Muscle of arm (tissue), 12 donors: Measurements from ENCODE around the gene ERICH3. TPM values are rescaled to one million over a fixed set of nuclear protein-coding genes. Genes with fewer than 3 reads are reported as not detected.

Source experiments
- DNase-seq: peaks from one replicate; pipeline ENCODE4 v3.0.0-alpha.2; 2013
- polyA plus RNA-seq, 12 donors: library from polyadenylated mRNA; unstranded; fragments of 120-200 nt; gene quantifications; one replicate each; pipeline ENCODE4 v1.2.1, GENCODE V29; 2013; ENCODE audit not compliant: insufficient read length in 12 of 12

ERICH3 gene
- polyA plus RNA-seq, 12 donors, result 0.04 to 0.41 (median 0.12) TPM; not detected in 2

DNA sequence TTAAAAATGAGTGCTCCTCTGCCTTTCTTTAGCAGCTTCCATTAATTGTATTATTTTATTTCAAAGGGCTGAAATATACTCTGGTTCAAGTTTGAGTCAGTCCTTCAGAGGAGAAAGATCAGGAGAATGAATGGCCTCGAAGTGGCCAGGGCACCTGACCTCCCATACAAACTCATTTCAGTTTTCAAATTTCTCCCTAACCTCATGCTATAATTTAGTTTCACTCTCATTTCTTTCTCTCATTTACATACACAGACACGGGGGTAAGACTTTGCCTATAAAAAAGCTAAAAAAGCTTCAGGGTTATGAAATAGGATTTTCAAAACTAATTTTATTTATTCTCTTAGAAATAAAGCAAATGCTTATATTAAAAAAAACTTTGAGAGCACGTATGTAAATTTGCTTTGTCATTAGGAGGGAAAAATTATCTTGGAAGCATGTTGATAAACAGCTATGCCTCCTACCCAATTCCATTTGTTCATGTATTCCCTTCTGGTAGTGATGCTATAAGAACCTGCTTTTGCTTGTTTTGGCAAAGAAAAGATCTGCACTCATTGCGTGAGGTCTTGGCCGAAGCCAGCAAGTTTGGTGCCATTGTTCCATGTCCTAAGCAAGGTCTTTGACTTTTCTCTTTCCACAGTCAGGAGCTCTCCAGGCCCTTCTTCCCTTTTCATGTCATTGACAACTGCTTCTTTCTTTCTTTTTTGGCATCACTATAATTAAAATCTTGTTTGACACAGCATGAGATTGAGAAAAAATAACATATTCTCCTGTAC lies 80.8 kb downstream of the ERICH3 start:
- no peak for DNase-seq

- DNase-seq, result no peak
Observed at GRCh38 chr1:74591949-74592348, 81.6 kb downstream of the ERICH3 start.

DNA sequence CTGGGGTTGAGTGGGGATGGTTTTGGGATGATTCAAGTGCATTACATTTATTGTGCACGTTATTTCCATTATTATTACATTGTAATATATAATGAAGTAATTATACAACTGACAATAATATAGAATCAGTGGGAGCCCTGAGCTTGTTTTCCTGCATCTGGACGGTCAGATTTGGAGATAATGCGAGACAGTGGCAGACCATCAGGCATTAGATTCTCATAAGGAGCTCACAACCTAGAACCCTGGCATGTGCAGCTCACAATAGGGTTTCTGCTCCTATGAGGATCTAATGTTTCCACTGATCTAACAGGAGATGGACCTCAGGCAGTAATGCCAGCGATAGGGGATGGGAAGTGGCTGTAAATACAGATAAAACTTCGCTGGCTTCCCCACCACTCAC lies 83.3 kb downstream of the ERICH3 start:
- DNase-seq, result no peak

GRCh38 chr1:74587888-74588287 lies 85.7 kb downstream of the ERICH3 start:
- no peak for DNase-seq

DNA sequence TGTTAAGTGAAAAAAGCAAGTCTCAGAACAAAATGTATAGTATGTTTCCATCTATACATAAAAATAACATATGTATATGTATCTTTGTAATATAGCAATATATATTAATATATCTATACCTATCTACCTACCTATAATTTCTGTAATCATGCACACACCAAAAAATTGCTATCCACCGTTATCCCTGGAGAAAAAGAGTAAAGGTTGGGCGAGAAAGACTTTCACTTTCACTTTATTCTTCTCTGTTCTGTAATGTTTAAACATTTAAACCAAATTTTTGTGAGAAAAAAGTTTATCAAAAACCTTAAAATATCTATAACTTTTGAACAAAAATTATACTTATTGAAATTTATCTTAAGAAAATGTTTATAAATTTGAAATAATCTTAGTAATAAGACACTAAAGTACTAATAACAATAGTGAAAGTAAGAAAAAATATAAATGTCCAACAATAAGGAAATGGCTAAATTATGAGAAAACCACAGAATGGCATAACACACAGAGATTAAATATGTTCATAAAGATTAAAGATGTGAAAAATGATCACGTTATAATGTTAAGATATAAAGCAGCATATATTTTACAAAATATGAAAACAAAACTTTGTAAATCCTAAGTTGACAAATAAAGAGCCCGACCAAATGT lies 87.2 kb downstream of the ERICH3 start:
- DNase-seq, result no peak

- DNase-seq, result no peak
Observed at GRCh38 chr1:74584185-74584584, 89.4 kb downstream of the ERICH3 start.

DNA sequence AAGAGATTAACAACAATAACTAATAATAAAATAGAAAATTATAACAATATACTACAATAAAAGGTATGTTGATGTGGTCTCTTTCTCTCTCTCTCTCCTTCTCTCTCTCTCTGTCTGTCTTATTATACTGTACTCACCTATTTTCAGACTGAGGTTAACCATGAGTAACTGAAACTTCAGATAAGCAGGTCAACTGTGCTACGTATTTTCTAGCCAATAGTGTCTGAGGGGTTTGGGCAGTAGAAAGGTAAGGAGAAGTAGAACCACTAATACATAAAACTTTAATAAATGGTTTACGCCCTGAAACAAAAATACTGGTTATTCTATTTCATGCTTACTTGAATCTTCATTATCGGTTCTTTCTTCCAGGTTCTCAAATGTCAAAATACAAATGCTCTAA lies 90.2 kb downstream of the ERICH3 start:
- DNase-seq, result no peak

DNA sequence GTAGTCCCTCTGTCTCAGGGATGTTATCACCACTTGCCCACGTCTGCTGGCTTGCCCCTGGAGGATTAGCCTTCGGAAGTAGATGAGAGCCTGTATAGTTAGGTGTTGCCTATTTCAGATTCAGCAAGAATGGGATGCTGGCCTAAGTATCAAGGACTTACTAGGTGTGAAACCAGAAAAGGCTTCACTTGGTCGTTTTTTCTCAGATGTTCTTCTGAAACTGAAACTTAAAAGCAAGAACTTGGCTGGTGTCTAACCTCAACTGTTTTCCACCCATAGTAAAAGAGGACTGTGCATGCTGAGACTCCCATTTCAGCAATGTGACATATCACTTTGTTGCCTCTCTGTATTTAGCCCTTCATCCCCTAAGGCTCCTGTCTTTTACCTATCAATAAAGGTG lies 94.2 kb downstream of the ERICH3 start:
- no peak for DNase-seq

DNA sequence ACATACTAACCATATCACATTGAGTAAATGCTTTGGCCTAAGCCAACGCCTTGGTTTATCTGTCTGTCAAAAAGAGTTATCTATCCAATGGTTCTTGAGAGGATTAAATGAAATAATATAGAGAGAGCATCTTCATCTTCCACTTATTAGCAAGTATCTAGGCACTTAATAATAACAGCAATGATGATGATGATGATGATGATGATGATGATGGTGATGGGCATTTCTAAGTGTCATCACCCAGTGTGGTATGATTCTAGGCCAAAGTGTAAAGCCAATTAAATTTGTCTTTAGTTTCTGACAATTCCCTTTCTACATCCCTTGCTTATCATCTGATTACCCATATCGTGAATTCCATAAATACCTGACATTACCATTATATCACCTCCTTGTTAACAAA lies 95.5 kb downstream of the ERICH3 start:
- no peak for DNase-seq

DNA sequence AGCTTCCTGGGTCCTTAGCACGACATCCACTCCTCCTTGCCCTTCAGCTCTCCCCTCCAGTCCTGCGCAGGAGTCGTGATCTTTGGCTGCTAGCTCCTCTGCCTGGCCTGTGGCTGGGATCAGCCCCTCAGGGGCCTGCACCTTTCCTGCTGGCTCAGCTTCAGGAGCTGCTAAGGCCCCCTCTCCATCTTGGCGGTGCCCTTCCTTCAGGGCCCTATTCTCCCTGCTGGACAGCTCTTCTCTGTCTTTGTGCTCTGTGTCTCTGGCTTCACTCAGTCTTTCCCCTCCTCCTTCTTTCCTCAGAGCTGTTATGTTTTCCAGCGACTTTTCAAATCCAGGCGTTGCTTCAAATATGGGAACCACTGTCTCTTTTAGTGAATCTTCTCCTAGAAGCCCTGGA lies 101.7 kb downstream of the ERICH3 start:
- DNase-seq, result no peak

DNA sequence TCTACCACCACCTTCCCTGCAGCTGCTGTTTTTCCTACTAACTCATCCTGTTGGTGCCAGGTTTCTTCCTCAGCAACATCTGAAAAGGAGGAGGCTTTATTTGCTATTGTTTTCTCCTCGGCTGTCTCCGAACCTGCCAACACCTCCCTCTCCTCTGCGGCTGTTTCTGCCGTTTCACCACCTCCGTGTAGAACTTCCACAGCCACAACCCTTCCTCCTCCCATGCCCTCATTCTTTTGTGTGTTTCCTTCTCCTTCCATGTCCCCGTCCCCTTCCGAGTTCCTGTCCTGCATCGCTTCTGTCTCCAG lies 102.1 kb downstream of the ERICH3 start:
- no peak for DNase-seq

- no peak for DNase-seq
Observed at GRCh38 chr1:74570797-74571492, 102.6 kb downstream of the ERICH3 start.

DNA sequence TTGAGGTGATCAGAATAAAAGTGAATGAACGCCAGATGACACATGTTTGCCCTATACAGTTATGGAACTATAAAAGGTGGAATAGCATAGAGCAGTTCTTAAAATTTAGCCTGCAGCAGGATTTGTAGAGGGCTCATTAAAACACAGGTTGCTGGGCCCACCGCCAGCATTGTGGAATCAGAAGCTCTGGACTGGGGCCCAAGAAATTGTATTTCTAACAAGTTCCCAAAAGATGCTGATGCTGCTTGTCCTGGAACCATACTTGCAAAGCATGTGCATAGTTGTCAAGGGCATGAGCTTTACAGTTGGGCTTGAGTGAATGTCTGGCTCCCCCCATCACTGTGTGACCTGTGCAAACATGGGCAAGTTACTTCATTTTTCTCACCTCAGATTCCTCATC lies 123.7 kb downstream of the ERICH3 start:
- DNase-seq, result no peak

DNA sequence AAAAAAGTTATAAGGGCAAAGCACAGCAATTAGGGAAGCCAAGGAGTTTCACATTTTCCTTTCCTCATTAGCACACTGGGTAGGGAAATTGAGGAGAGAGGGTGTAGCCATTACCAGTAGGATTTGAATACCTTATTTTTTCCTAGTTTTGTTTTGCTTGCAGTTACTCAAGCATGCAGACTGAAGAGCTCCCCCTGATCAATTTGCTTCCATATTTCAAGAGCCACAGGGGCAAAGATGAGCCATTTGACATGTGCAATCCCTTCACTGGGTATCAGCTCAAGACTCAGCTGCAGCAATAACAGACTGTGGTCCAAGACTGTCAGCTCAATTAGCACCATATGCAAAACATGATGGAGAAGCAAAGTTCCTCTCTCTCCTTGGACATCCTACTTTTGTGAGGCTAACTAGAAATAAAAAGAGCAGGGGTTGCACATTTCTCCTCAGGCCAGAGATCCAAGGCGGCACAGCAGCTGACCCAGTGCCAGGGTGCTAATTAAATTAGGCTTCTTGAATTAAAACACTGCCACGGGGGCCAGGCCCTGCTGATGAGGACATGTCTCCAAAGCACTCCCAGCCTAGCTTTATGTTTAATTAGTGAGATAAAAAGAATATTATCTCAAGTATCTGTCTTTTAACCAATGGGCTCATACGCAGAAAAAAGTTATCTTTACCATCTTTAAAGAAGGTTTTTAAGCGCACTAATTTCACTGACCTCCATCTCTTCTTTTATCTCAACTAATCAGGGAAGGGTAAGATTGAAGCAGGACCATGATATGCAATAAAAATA lies 124.4 kb downstream of the ERICH3 start:
- no peak for DNase-seq

GRCh38 chr1:74545821-74546220 lies 127.8 kb downstream of the ERICH3 start:
- DNase-seq, result no peak

GRCh38 chr1:74534241-74534640 lies 139.4 kb downstream of the ERICH3 start:
- no peak for DNase-seq

- no peak for DNase-seq
Observed at GRCh38 chr1:74531796-74532195, 141.8 kb downstream of the ERICH3 start.

GRCh38 chr1:74530892-74531291 lies 142.7 kb downstream of the ERICH3 start:
- peak; percentile 10 for DNase-seq

DNA sequence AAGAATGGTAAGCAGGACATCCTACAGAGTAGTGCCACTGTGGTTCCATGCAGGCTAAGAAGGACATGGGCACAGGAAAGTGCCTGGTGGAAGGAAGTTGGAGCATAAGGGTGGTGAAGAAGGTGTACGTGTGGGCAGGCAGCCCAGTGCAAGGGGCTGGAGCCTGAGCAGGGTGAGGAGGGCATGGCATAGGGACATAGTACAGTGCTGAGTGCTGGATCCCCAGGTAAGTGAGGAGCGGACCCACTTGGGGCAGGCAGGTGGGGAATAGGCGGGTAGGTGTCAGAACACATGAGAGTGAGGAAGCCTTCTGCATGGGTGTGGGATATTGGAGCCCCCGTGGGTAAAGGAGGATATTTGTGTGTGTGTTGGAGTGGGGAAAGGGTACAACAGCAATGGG lies 145.5 kb downstream of the ERICH3 start:
- DNase-seq, result no peak

DNA sequence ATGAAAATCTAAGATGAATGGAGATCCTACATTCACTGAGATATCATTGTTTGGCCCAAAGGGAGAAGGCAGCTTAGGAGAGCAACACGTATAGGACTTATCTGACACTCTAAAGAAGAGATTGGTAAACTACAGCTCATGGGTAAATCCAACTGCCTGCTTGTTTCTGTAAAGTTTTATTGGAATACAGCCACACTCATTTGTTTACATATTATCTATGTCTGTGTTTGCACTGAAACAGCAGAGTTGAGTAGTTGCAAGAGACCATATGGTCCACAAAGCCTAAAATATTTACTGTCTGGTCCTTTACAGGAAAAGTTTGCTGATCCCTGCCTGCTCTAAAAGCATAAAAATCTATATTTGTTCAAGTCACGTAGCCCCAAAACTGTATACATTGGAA lies 146.9 kb downstream of the ERICH3 start:
- DNase-seq, result no peak

DNA sequence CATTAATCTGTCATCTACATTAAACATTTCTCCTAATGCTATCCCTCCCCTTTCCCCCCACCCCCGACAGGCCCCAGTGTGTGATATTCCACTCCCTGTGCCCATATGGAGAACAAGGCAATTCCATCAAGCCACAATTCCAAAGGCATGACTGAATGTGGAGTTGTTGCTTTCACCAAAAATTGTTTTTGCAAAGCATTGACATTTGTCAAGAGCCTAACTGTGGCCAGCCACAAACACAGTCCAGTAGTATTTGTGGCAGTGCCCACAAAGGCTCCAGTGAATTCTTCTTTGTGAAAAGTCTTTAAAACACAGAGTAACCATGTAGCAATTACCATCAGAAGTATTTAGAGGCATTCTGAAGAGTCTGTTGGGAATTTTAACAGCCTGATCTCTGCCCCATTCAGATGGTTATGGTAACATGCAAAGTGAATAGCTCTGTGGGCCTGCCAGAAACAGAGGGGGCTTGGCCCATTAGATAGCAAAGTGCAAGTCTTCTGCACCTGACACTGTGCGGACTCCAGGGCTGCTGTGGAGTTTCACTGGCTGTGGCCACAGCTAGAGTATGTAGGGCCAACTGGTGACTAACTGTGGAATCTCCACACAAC lies 149.6 kb downstream of the ERICH3 start:
- DNase-seq, result no peak

DNA sequence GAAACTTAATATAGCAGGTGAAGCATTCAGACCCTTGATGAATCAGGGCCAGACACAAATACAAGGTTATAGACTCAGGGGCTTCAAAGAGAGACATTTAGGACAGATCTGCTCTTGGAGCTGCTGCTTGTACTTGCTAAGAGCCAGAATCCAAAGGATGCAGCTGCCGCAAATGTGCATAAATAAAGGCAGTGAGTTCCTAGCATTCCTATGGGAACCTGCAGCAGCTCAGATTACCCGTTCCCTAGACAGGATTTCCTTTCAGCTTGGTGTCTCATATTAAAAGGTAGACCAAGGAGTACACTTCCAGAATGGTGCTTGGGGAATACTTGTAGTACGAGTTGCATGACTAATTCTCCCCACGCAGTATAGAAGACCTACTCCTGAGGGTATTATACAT lies 151.4 kb downstream of the ERICH3 start:
- no peak for DNase-seq
